GM18508 (cell line): Measurements from ENCODE around the gene OR10H3.
"Not testable (repeated sequence)": the region's sequence is repeated elsewhere in the genome, so short reads cannot be mapped to it uniquely, and the experiment has no call there.

Experiments used
- ATAC-seq: cut with Tn5 transposase; IDR thresholded peaks from one replicate; pipeline ENCODE4 v1.9.1; 2021; ENCODE audit warnings: moderate number of reproducible peaks; ENCODE audit not compliant: insufficient read depth, unreplicated experiment

The OR10H3 gene

GRCh38 chr19:15776991-15777970, 39.5 kb downstream of the OR10H3 start:
- no peak for ATAC-seq

- ATAC-seq, result no peak
Measured at GRCh38 chr19:15779756-15780476, 42.1 kb downstream of the OR10H3 start.

DNA sequence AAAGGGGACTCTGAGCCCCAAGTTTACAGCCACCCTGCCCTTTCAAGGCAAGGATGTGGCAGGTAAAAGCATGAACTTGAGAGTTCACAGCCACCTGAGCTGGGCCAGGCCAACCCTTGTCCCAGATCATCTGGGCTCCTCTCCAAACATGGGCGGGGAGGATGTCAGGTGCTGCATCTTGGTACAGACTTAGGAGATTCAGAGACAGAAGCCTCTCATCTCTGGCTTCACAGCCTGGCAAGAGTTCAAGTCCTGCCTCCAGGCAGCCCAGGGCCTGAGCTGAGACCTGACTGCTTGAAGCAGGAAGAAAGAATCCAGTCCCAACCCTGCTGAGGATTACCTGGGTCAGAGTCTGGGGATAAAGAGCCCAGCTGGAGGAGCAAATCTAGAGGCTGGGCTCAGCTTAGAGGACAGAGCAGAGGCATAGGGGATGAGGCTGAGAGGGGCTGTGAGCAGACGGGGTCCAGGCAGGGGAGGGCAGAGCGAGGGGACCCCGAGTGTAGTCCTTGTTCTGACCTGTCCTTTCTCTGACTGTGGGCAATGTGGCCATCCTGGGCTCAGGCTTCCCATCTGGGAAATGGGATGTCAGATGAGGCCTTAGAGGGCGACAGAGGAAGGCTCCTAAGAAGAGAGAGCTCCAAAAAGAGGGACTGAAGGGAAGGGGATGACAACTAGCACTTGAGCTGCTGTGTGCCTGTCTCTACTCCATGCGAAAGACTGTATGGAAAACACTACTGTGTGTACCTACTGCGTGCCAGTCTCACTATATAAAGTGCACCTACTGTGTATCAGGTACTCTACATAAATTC, 43.0 kb downstream of the OR10H3 start:
- no peak for ATAC-seq

- no peak for ATAC-seq
Measured at GRCh38 chr19:15781661-15782060, 43.9 kb downstream of the OR10H3 start.

GRCh38 chr19:15782211-15782610, 44.4 kb downstream of the OR10H3 start:
- ATAC-seq, result no peak

GRCh38 chr19:15782896-15783295, 45.1 kb downstream of the OR10H3 start:
- ATAC-seq, result not testable (repeated sequence)

DNA sequence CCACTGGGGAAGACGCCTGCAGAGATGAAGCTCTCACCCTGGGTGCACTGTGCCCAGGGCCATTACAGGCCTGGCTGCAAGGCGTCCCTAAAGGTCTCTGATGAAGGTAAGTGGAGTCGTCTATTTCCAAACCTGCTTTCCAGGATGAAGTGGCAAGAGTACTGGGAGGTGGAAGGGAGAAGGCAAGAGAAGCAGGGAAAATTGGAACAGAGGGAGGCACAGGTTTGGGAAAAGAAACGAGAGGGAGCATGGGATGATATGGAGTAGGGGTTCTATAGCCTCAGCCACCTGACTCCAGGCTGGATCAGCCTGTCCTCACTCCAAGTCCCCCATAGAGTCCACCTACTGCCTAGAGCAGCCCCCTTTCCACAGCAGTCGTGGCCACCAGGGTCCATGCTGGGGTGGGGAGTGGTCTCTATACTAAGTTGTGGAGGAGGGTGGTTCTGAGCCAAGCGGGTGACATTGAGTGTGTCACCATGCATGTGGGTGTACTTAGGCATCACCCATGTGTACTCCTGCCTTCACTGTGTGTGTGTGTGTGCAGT, 49.9 kb downstream of the OR10H3 start, which contains the start of gene OR10H5:
Gene OR10H5, plus strand, starts transcription at position 51 of the 545 bp plus-strand sequence. CDS start 6,388 bp downstream, outside the sequence.
- ATAC-seq, result no peak

DNA sequence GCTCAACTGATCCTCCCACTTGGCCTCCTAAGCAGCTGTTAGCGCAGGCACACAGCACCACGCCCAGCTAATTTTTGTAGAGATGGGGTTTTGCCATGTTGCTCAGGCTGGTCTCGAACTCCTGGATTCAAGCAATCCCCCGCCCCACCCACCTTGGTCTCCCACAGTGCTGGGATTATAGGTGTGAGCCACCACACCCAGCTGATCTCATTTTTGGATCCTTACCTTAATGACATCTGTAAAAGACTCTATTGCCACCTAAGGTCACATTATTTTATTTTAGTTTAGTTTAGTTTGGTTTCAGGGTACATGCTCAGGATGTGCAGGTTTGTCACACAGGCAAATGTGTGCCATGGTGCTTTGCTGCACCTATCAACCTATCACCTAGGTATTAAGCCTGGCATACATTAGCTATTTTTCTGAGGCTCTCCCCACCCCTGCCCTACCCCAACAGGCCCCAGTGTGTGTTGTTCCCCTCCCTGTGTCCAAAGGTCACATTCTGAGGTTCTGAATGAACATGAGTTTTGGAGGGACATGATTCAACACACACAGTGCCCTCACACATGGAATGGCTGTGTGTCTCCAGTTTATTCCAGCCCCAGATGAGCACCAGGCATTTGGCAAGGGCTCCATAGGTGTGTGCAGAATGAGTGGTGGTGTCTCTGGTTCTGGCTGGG, 50.9 kb downstream of the OR10H3 start:
- no peak for ATAC-seq

DNA sequence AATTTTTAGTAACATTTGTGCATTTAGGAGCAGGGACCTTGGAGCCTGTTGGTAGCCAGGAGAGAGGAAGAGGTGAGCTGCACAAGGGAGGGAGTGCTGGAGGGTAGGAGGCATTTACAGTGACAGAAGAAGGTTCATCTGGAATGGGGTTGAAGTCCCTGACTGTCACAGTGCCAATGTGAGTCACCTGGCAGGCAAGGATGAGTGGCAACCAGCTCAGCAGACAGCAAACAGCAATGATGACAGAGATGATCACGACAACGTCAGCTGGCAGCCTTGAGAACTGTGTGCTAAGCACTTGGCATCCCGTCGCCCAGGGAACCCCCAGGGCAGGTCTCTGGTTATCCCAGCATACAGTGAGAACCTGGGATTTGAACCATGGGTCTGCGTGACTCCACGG, 52.3 kb downstream of the OR10H3 start:
- ATAC-seq, result no peak
